NCI-H2227 treated with DMSO at 0.1 percent for 48 hours (cell line): ENCODE measurements around the gene C8G.
A peak's percentile ranks its signal among the peaks of the same experiment; 100 is the strongest.

Experiments
- DNase-seq: peaks from one replicate; lab custom pipeline; 2025; lab: John Stamatoyannopoulos, UW

The C8G gene

DNA sequence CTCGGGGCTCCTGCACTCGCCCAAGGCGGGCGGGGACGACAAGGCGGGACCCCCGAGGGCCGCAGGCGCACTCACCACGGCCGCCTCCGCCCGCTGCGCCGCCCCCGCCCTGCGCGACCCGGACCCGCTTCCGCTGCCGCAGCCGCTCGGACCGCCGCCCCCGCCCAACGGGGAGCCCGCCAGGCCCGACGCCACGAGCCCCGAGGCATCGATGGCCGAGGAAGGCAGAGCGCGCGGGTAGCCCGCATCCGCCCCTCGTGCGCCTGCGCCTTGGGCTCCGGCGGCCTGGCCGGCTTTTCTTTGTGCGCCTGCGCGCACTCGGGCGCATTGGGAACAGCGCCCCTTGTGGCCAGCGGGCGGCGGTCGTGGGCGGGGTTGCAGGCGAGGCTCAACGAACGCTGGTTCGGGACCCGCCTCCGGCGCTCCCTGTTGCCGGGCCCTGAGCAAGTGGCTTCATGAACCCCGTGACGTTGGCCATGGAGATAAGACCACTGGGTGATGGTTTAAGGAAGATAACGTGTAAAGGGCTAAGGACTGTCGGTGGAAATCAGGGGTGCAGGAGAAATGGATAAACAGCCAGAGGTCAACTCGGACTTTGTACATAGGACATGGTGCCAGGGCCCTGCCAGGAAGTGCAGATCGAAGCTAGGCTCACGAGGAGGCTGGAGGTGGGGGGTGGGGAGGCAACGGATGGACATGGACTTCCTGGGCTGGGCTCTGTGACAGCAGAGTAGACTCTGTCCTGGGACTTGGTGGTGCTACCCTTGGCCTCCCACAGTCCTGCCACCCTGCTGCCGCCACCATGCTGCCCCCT lies at the start of gene C8G, which contains the start of gene FBXW5:
Gene C8G, plus strand, starts transcription at position 725 of the 814 bp plus-strand sequence. Its CDS starts 78 bp downstream, at position 803.
Gene FBXW5, minus strand, starts transcription at position 220 of the 814 bp plus-strand sequence. CDS start 655 bp downstream, outside the sequence.
- peak; percentile 75 for DNase-seq

- no peak for DNase-seq
Measured at GRCh38 chr9:136896027-136896426, 49.0 kb upstream of the C8G start.

- DNase-seq, result no peak
Measured at GRCh38 chr9:136898483-136899100, 46.5 kb upstream of the C8G start.

- DNase-seq, result no peak
Measured at GRCh38 chr9:136899196-136899595, 45.8 kb upstream of the C8G start.

- no peak for DNase-seq
Measured at GRCh38 chr9:136900556-136900955, 44.5 kb upstream of the C8G start.

DNA sequence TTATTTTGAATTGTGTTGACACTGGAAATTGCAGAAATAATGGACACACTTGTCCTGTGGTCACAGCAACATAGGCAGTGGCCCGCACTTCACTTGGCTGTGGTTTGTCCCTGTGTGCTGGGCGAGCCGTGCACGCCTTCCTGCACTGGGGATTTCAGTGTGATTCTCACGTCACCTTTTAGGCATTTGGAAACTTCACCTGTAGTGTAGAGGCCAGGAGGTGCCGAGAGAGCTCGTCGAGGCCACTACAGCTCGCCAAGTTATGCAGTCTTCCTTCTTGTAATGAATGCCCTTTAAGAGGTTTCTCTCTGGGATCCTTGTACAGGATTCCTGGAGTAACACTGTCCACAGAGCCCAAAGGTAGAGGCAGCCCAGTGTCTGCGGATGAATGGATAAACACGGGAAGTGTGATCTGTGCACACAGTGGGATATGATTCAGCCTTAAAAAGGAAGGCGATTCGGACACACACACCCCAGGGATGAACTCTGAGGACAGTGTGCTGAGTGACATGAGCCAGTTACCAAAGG lies 44.0 kb upstream of the C8G start:
- no peak for DNase-seq

DNA sequence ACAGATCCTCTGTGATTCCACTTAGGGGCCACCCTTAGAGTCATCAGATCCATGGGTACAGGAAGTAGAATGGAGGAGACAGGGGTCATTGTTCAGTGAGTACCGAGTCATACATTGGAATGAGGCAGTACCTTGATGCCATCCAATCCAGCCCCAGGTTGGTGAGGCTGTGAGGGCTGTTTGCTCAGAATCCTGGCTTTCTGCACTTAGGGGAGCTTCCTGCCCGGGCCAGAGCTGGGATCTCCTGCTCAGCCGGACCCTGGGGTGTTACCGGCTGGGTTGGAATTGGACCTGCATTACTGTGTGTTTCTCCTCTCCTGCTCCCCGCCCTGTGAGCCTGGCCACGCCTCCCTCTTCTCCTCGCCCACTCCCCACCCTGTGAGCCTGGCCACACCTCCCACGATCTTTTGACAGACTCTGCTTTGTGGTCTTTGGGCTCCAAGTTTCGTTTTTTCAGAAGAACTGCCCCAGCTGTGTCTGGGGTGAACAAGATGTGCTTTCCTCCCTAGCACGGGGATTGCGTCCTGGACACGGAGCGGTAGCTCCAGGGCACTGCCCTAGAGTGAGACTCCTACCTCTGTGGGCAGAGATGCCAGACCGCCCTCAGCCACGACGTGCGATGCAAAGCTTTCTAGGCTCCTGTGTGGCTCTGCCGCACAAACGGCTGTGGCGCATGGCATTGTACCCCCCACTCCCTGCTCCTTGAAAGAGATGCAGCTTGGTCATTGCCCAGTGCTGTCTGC lies 43.4 kb upstream of the C8G start:
- no peak for DNase-seq

- no peak for DNase-seq
Measured at GRCh38 chr9:136902259-136902821, 42.7 kb upstream of the C8G start.

DNA sequence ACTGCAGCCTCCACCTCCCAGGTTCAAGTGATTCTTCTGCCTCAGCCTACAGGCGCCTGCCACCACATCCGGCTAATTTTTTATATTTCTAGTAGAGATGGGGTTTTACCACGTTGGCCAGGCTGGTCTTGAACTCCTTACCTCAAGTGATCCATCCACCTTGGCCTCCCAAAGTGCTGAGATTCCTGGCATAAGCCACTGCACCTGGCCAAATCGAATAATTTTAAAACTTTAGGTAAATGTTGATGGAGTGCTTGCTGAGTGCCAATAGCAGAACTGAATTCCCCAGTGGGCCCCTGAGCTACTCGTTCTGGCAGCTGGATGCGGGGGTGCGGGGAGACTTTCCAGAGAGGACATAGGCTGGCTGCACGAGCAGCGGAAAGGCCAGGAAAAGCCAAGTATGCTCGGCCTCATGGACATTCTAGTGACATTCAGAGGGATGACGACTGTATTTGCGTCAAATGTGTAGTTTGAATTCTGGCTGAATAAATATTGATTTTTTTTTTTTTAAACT lies 41.9 kb upstream of the C8G start:
- no peak for DNase-seq

GRCh38 chr9:136906266-136906665 lies 38.8 kb upstream of the C8G start:
- DNase-seq, result no peak

DNA sequence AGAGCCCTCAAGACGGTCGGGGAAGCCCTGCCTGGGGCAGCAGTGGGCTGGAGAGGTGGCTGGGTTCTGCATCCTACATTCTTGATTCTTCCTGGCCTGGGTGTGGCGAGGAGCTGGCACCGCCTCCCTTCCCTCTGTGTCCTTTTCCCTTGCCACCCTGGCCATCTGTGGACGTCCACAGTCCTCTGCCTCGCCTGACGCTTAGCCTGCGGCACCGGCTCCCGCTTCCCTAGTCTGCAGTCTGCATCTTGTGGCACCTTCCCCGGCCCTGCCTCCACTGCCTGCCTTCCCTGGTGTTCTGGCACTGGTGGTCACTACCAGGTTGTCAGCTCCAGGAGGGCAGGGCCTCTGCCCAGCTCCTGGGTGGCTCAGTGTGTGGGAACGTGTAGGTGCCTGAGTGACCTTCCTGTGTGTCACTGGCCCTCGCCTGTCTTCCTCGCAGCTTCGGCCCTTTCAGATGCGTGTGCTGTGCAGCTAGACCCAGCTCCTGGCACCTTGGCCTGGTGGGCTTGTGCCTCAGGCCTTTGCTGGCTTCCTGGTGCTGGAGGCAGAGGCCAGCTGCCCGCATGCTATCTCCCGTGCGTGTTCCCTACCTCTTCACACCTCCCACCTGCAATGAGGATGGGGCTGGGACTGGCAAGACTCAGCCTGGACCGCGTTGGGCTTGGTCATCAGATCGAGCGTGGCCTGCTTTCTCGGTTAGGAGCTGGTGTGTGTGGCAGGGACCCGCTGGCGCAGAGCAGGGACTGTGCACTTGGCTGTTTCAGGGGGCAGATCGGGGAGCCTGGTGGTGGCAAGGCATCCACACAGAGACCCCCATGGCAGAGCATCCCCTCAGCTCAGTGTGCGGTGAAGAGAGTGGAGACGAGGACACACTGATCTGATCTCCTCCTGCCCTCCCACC lies 37.8 kb upstream of the C8G start:
- no peak for DNase-seq

DNA sequence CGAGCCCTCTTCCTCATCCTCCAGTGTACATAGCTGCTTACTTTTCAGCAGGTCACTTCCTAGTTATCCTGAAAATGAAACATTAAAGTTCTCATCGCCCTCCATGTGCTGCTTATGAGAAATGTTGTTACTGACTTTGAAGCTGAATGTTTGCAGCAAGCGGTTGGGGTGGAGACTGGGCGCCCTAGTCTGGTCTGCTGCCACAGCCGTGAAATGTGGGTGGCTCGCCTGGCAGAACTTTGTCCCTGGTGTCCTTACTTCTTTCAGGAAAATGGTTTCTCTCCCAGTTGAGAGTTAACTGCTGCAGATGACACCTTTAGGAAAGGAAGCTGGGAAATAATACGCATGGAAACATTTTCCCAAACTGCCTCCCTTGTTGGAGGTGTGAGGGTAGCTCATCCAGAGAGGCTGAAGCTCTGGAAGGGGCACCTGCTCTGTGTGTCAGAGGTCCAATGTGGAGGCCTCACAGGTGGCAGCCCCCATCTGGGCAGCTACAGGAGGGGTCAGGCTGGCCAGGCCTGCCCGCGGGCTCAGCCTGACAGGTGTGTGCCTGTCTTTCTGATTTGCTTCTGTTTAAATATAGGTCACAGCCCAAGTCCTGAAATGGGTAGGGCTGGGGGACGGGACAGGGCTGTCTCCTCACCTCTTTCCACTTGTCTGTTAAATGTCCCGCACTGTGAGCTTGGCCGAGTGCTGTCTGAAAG lies 34.7 kb upstream of the C8G start:
- DNase-seq, result no peak

GRCh38 chr9:136910901-136911245 lies 34.2 kb upstream of the C8G start:
- DNase-seq, result no peak

- no peak for DNase-seq
Measured at GRCh38 chr9:136913701-136914438, 31.2 kb upstream of the C8G start.

GRCh38 chr9:136915632-136916329 lies 29.3 kb upstream of the C8G start:
- no peak for DNase-seq

DNA sequence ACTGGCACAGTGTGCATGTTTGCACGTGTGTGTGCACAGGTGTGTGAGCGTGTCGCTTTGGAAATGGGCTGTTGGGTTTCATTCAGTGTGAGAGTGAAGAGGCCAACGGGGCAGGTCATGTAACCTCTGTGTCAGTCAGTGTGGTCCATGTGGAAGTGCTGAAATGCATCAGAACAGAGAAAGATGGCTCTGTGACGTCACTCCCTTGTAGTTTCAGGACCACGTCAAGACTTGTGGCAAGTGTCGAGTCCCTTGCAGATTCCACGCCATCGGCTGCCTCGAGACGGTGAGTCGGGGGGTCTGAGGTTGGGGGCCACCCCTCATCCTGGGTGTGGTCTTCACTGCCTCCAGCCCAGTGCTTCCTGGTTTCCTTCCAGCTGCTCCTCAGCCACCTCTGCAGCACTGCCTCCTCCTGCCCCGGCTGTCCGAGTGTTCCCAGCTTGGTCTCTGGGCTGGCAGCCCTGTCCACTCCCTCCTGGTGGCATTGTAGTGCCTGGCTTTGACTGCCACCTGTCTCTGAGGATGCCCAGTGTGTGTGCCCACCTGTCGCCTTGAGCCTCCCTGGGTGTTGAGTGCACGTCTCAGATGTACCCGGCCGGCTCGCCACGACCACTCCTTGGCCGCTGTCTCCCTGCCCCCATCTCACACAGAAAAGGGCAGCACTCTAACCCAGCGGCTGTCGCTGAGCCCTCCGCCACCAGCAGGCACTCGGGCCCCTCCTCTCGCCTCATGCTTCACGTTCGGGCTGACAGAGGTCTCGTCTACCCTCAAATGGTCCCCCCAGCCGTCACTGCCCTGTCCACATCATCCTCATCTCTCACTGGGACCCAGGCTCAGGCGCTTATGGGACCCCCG lies 28.5 kb upstream of the C8G start:
- DNase-seq, result no peak

DNA sequence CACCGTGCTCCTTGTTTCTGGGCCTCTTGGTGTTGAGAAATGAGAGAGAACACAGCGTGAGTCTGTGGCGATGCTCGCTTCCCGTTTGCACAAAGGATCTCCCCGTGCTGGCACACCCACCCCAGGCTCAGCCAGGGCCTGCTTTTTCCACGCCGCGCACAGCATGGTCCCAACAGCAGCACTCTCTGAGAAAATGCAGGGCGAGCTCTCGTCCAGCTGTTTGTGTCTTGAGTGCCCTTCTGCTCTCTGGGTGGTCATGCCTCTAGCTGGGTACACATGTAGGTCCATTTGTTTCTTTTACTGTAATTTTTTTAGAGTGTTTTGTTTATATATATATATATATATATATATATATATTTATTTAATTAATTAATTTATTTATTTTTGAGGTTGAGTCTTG lies 27.1 kb upstream of the C8G start:
- no peak for DNase-seq

DNA sequence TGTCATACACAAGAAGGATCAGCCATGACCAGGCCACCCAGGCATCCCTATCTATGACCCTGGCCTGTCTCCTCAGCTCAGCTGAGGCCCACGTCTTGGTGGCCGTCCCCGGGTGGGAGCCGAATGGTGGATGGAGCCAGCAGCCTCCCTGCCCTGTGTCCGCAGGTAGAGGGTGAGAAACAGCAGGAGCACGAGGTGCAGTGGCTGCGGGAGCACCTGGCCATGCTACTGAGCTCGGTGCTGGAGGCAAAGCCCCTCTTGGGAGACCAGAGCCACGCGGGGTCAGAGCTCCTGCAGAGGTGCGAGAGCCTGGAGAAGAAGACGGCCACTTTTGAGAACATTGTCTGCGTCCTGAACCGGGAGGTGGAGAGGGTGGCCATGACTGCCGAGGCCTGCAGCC lies 25.0 kb upstream of the C8G start:
- DNase-seq, result no peak
